ENCODE measurements around the gene ADGRD1.
"Not testable (repeated sequence)": the region's sequence is repeated elsewhere in the genome, so short reads cannot be mapped to it uniquely, and the experiment has no call there.

ADGRD1 gene

DNA sequence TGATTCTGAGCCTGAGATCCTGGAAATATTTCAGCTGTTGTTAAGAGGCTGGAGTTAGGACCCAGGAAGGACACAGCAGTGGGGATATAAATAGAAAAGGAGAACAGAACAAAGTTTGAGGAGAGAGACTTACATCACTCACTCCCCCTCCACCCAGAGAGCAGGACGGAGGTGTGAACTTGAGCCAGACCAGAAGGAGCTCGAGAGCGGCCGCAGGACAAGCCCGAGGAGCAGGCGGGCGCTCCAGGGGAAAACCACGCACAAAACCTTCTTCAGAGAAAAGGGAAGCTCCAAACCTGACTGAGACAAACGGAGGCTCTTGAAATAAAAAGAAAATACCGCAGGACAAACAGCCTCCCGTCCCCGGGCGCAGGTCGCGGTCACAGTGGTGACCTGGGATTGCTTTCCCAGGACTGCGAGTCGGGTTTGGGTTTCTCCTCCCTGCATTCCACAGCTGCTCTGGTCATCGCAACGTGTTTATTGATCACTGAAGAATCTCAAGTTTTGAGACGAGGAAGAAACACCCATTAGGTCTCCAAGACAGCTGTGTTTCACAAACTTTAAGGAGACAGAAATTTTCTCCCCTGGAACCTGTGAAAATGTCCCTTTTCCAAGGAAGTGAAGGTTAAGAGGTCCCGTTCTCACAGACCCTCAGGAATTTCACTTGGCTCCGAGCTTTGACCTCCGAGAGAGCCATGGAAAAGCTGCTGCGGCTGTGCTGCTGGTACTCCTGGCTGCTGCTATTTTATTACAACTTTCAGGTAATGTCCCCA lies at the start of gene ADGRD1:
Gene ADGRD1 (plus strand): TSS at position 137 of the 773 bp plus-strand sequence. CDS start 559 bp downstream, at position 696.
- DNase-seq = peak; percentile 45

DNA sequence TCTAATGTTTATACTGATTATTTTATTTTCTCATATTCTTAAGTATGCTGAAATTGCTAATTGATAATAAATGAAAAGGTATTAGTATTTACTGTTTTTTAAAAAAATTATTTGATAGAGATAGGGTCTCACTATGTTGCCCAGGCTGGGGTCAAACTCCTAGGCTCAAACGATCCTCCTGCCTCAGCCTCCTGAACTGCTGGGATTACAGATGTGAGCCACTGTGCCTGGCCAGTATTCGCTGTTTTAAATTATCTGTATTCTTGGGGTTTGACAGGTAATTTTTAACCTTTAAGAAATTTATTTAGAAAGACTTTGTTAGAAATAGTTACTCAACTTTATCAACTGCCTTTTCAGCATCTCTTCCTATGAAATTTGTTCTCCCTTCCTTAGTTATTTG lies 49.6 kb upstream of the ADGRD1 start:
- no peak for DNase-seq

DNA sequence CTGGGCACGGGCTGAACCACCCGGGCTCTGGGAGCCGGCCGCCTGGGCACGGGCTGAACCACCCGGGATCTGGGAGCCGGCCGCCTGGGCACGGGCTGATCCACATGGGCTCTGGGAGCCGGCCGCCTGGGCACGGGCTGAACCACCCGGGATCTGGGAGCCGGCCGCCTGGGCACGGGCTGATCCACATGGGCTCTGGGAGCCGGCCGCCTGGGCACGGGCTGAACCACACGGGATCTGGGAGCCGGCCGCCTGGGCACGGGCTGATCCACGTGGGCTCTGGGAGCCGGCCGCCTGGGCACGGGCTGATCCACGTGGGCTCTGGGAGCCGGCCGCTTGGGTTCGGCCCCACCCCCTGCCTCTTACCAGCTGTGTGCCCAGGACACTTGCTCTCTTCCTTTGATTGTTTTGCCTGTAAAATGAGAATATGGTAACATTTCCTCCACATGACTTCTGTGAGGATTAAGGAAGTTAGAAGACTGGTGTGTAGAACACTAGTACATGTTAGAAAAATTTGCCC lies 48.7 kb upstream of the ADGRD1 start:
- DNase-seq = not testable (repeated sequence)

DNA sequence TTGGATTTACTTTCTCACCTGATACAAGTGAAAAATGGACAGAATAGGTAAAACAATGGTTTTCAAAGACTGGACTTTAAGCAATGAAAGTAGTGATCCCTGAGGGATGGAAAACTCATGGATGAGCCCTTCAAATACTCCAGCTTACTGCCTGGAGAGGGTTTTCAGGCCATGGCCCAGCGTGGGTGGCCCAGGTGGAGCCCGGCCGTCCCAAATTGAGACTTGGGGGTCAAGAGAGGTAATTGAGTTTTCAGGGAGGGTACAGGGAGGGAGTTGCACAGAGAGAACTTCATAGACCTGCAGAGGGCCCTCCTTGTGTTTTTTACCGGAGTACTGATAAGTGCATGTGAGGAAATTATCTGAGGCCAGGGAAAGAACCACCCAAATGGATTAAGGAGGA lies 44.6 kb upstream of the ADGRD1 start:
- no peak for DNase-seq

DNA sequence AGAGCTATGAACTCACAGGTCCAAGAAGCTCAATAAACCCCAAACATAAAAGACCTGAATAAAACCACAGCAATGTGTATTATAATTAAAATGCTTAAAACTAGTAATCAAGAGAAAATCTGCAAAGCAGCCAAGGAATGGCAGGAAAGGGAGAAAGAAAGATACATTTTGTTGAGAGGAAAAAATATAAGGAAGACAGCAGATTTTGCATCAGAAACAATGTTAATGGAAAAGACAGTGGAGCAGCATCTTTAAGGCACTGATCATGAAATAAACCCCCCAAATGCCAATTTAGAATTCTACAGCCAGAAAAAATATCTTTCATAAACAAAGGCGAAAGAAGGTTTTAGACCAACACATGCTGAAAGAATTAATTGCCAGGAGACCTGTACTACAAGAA lies 42.5 kb upstream of the ADGRD1 start:
- no peak for DNase-seq

DNA sequence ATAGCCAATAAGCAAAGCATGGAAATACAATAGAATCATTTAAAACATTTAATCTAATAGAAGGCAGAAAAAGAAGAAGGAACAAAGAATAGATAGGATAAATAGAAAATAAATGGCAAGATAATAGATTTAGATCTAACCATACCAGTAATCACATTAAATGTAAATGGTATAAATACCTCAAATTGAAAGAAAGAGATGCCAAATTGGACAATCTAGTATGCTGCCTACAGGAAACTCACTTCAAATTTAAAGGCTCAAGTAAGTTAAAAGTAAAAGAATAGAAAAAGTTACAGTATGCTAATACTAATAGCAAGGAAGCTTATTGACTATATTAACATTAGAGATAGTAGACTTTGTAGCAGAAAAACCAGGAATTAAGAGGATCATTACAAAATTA lies 41.8 kb upstream of the ADGRD1 start:
- DNase-seq = no peak

DNA sequence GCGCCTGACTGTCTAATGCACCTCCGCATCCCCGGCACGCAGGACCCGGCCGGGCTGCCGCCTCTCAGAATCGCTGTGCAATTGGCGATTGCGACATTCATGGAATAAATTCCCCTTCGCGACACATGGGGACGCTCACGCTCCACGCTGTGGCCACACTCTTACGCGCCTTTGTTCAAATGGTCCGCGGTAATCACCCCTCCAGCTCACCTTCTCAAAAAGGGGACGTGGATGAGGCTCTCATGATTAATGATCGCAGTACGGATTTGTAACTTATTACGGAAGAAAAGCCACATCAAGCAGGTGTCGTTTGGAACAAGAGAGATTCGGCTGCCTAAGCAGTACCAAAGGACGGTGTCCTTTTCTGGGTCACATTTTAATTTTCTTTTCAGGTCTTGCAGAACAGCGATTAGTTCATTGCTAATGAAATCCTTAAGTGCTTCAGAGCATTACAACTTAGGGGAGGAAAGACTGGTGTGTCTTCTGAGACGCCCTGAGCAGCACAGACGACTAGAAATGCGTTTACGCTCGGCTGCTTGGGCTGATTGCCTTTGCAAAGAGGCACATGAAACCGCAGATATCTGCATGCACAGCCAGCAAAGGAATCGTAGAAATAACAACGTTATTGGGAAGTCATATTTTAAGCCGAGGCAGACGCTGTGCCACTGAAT lies 37.3 kb upstream of the ADGRD1 start:
- peak; percentile 77 for DNase-seq

DNA sequence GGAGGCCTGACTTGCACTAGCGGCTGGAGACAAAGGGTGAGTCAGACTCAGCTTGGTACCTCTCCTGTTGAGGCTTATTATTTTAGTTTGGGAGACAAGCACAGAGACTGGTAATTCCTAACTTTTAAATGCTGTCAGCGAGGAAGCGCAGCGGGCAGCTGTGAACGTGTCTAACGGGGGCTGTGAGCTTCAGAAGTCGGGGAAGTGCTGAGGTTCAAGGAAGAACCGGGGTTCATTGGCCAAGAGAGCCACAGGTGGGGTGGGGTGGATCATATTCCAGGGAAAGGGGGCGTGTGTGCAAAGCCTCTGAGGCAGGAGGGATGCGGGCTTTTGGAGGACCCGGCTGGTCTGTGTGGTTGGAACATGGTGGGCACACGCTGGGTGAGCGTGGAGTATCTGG lies 36.1 kb upstream of the ADGRD1 start:
- DNase-seq = no peak

DNA sequence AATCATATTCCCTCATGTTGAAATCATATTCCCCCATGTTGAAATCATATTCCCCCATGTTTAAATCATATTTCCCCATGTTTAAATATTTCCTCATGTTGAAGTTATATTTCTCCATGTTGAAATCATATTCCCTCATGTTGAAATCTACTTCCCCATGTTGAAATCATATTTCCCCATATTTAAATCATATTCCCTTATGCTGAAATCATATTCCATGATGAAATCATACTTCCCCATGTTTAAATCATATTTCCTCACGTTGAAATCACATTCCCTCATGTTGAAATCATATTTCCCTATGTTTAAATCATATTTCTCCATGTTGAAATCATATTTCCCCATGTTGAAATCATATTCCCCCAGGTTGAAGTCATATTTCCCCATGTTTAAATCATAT lies 34.6 kb upstream of the ADGRD1 start:
- no peak for DNase-seq

DNA sequence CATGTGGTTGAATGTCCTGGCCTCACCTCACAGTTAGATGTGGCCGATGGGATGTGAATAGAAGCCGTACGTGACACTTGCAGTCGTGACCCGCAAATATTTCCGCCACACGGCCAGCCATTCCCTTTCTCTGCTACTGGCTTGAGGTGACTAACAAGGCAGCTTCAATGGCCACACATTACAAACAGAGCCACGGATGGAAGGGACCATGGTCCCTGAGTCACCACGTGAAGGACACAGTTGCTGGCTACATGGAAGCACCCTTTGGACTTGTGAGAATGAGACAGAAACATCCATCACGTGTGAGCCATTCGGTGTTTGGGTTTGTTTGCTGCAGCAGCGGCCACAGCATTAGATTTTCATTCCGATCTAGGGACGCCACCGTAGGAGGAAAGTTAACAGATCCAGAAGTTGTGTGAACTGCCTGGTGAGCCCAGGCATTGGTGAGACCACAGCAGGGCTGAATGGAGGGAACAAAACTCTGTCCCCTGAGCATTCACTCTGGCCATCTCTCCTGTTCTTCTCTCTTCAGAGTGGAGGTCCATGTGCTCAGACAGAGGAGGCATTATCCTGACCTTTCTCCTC lies 33.5 kb upstream of the ADGRD1 start:
- DNase-seq = no peak

DNA sequence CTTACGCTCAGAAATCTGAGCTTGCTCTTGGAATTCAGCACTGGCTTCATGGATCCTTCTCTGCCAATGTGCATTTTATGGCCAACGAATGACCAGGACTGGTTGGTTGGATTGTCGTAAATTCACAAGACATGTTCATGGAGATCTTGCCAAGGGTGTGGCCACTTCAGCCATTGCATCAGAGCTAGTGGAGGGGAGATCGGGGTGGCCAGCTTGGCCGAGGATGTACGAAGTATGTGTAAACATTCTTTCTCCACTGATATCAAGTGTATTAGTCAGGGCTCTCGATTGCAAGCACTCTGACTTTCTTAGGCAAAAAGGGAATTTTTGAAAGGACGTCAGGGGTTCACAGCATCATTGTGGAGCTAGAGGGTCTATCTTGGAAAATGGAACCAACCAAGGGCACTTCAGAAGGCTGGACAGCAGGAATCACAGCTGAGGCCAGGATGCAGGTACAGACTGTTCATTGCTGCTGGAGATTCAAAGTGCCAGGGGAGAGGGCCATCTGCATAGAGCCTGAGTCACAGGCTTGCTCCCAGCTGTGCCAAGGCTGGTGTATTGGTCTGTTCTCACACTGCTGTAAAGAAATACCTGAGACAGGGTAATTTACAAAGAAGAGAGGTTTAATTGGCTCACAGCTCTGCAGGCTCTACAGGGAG lies 32.9 kb upstream of the ADGRD1 start:
- no peak for DNase-seq

DNA sequence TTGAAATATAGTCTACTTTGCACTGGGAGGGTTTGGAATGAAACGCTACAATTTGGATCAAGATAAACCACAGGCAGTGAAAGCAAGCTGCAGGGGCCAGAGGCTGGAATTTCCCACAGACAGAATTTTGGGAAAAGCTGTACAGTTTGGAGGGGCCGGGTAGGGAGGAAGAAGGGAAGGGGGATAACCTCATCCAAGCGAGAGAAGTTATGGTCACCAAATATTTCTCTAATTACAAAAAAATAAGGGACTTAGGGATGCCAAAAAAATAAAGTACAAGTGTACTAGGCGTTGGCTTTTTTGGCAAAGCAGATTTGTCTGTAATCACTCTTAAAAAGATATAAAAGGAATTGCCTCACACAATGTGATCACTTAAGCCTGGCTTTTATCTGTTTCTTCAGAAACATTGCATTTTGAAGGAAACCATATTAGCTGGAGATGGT lies 31.2 kb upstream of the ADGRD1 start:
- DNase-seq = no peak

DNA sequence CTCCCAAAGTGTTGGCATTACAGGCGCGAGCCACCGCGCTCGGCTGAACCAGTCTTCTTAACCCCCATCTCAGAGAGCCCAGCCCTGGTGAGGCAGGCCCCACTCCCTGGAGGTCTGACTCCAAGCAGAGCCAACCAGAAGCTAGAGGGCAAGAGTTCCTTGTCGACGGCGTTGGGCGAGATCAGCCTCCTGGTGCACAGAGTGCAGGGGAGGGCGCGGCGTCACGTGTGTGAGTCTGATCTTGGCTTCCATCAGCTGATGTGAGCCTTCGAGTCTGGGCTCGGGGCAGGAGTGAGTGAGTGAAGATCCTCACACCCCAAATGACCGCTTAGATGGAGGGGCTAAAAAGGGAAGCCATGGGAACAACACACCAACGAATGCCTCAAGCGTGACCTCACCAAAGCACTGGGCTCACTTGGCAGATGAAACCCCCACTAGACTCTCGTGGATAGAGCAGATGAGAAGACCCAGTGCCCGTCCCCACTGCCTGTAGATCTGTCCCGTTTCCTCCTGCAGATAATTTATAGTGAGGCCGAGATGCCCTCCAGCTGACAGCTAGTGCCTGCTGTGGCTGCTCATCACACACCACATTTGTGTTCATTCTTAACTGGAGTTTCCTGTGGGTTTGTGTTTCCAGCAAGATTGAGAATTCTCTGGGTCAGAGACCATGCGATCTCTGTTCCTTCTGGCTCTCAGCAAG lies 28.6 kb upstream of the ADGRD1 start:
- DNase-seq = no peak

DNA sequence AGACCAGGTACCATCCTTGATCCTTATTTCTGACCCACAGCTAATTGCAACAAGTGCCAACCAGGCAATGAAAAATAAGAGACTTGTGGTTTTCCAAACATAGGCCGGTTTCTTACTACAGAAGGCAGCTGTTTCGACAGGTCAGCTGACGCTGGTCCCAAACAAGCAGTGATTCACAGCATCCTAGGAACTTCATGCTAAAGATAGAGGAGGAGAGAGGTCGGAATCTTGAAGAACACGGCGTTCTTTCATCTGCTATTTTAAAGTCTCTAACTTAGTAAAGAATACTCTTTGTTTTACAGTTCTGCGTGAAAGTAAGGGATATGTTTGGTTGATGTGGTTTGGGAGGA lies 28.1 kb upstream of the ADGRD1 start:
- DNase-seq = no peak

DNA sequence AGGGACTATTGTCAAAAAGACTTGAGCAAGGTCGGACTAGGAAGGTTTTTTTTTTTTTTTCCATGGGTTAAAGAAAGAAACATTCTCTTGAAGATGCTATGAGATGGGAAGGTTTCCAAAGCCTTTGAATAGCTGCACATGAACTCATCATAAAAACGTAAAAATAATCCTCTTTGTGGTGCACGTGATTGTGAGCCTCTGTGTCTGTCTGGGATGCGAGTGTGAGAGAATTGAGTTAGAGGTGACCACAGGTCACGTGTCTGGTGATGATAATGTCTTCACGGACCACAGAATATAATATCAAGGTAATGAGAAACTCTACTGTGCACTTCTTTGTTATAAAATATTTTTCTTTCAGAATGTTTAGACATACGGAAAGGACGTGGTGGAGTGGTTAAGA lies 24.3 kb upstream of the ADGRD1 start:
- DNase-seq = no peak

DNA sequence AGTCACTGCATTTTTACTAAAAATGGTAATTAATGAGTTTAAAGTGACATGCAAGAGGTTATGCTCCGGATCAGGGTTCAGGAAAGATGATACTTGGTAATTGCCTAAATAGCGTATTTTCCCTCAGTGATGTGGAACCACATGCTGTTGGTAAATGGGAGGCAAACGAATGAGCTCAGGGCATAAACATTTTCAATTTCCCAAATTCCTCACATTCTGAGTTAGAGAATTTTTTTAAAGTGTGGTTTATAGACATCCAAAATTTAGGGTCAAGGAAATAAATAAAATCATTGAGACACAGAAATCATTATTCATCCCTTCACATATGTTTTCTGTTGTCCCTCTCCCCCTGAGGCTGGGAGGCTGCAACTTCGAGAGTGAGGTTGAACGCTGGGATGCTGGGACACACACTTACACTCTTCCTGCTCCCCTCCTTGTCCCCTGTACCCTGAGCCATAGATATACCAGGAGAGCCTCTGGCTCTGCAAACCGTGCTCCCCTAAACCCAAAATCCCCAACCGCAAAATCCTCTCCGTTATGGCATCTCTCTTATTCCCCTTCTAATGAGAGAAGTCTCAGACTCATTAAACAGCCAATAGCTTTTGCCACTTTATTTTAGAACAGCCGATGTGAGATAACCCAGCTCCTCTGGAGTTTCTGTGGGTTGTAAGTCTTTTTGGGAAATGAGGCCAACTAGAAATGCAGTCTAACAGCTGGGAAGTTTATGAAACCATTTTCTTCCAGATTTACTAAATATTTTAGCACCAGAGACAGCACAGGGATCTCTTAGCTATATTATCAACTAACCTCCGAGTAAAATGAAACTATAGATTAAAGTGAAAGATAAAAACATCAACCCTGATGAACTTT lies 21.4 kb upstream of the ADGRD1 start:
- DNase-seq = no peak

DNA sequence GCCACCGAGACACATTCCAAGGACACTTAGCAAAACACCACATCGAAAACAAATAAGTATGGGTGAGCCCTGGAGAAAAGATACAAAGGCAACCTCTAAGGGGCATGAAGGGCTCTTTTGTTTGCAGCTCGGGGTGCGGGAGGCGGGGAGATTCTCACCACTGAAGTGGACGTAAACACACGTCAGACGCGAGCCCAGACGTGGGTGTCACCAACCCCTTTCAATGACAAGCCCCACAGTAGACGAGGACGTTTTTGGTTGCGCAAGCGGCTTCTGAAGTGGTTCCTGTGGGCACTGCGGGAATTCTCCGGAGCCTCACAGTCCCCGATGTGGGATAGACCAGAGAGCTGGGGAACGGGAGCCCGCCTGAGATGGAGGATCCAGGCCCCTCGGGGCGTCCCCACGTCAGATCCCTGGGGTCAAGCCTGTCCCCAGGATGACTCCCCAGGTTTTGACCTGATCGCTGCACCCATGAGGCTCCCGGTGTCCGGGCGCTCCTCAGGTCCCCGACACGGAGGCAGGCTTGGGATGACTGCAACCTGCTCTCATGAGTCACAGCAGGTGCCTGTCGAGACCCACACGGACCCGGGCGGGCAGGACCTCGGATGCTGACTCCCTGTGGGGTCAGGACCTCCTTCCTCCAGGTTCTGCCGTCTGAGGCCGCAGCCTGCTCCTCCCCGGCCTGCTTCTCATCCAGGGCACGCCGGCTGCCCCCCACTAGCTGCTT lies 20.3 kb upstream of the ADGRD1 start:
- no peak for DNase-seq

DNA sequence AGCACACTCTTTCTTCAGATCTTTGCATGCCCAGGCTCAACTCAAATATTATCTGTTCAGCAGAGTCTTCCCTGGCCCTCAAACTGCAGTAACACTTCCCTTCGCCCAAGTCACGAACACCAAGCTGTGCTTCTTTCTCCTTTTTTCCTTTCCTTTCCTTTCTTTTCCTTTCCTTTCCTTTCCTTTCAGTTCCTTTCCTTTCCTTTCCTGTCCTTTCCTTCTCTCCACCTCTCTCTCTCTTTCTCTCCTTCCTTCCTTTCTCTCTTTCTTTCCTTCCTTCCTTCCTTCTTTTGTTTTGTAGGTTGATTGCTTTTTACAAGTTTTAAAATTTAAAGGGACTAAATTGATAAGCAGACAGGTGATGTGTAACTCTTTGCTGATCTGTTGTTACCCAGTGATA lies 19.0 kb upstream of the ADGRD1 start:
- DNase-seq = no peak

DNA sequence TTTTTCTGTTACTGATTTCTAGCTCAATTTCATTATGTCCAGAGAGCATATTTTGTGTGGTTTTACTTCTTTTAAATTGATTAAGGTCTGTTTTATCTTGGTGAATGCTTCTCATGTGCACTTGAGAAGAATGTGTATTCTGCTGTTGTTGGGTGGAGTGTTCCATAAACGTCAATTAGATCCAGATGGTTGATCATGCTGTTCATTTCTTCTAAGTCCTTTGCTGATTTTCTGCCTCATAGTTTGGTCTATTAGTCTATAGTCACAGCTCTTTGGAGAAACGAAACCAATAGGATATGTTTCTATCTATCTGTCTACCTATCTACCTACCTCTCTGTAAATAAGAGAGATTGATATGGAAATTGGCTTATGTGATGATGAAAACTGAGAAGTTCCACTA lies 17.1 kb upstream of the ADGRD1 start:
- no peak for DNase-seq

DNA sequence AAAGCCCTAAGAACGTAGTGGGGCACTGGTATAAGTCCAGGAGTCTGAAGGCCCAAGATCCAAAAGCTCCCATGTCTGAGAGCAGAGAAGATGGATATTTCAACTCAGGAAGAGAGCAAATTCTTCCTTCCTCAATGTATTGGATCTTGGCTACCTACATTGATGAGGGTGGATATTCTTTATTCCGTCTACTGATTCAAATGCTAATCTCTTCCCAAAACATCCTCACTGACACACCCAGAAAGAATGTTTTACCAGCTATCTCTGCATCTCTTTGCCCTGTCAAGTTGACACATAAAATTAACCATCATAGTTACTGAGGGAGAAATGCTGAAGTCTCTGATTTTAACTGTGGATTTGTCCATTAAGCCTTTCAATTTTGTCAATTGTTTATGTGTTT lies 16.6 kb upstream of the ADGRD1 start:
- no peak for DNase-seq

DNA sequence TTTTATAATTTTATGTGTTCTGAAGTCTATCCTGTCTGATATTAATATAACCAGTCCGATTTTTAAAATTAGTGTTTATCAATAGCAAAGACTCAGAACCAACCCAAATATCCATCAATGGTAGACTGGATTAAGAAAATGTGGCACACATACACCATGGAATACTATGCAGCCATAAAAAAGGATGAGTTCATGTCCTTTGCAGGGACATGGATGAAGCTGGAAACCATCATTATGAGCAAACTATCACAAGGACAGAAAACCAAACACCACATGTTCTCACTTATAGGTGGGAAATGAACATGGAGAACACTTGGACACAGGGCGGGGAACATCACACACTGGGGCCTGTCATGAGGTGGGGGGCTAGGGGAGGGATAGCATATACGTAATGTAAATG lies 16.2 kb upstream of the ADGRD1 start:
- DNase-seq = not testable (repeated sequence)

Data from hematopoietic multipotent progenitor cell treated with erythropoietin and hydrocortisone succinate and interleukin-3 and kit ligand, for 4 days (in vitro differentiated cells).